DOHH2 (cell line): ENCODE data around the gene PDE4B.

Experiments used
- H3F3A ChIP-seq: fragments of 200-600 bp; sonication (generic), shearing (Covaris generic); 2 replicates; pipeline ENCODE4 v1.6.0; 2016; ENCODE audit warnings: antibody characterized with exemption, mild to moderate bottlenecking; ENCODE audit not compliant: control insufficient read depth, insufficient read depth
- H3K27ac ChIP-seq: fragments of 200-600 bp; sonication (generic); 2 replicates; pipeline ENCODE4 v1.5.1; 2014; ENCODE audit warnings: low read depth, mild to moderate bottlenecking, low read length, moderate library complexity
- H3K27me3 ChIP-seq: fragments of 200-600 bp; sonication (generic); 2 replicates; pipeline ENCODE4 v1.6.1; 2014; ENCODE audit warnings: mild to moderate bottlenecking, low read length, mixed read lengths; ENCODE audit not compliant: control insufficient read depth
- H3K36me3 ChIP-seq: fragments of 200-600 bp; sonication (generic); 2 replicates; pipeline ENCODE4 v1.6.1; 2014; ENCODE audit warnings: mild to moderate bottlenecking, low read length, moderate library complexity, mixed read lengths; ENCODE audit not compliant: control insufficient read depth
- H3K4me1 ChIP-seq: fragments of 200-600 bp; sonication (generic); 2 replicates; pipeline ENCODE4 v1.6.1; 2014; ENCODE audit warnings: mild to moderate bottlenecking, low read length, mixed read lengths; ENCODE audit not compliant: control insufficient read depth
- H3K4me2 ChIP-seq: fragments of 200-600 bp; sonication (generic); 2 replicates; pipeline ENCODE4 v1.6.0; 2014; ENCODE audit warnings: mild to moderate bottlenecking, low read length, moderate library complexity
- H3K4me3 ChIP-seq: fragments of 200-600 bp; sonication (generic); 2 replicates; pipeline ENCODE4 v1.5.1; 2014; ENCODE audit warnings: mild to moderate bottlenecking, low read length, mixed read lengths
- H3K79me2 ChIP-seq: fragments of 200-600 bp; sonication (generic); 2 replicates; pipeline ENCODE4 v1.6.1; 2014; ENCODE audit warnings: mild to moderate bottlenecking, low read length, mixed read lengths; ENCODE audit not compliant: control insufficient read depth
- H3K9me2 ChIP-seq: fragments of 200-600 bp; sonication (generic); replicated peaks from 2 replicates; pipeline ENCODE4 v1.6.1; 2014; ENCODE audit warnings: mild to moderate bottlenecking, low read length, mixed read lengths; ENCODE audit not compliant: control insufficient read depth
- H3K9me3 ChIP-seq: fragments of 200-600 bp; sonication (generic); 2 replicates; pipeline ENCODE4 v1.6.1; 2014; ENCODE audit warnings: antibody characterized with exemption, low read length, mixed read lengths; ENCODE audit not compliant: control insufficient read depth, insufficient read depth
- H4K20me1 ChIP-seq: fragments of 200-600 bp; sonication (generic); 2 replicates; pipeline ENCODE4 v1.6.0; 2014; ENCODE audit warnings: low read depth, mild to moderate bottlenecking, antibody characterized with exemption, low read length, moderate library complexity; ENCODE audit not compliant: control insufficient read depth, insufficient read depth
- CTCF ChIP-seq: fragments of 200-600 bp; sonication (generic); IDR thresholded peaks from one replicate; pipeline ENCODE4 v1.5.1; 2014; ENCODE audit warnings: antibody characterized with exemption, mild to moderate bottlenecking, low read depth, low read length; ENCODE audit not compliant: poor library complexity, severe bottlenecking
- EZH2phosphoT487 ChIP-seq: fragments of 200-600 bp; sonication (generic); IDR thresholded peaks from 2 replicates; pipeline ENCODE4 v1.6.1; 2017; ENCODE audit warnings: borderline replicate concordance, mild to moderate bottlenecking, antibody characterized with exemption, low read length, moderate library complexity, mixed read lengths

Gene PDE4B

GRCh38 chr1:65799601-65800000 is 6.9 kb downstream of the PDE4B start:
- Histone ChIP-seq H4K20me1 (no peaks in the 10 kb centered on the region), H3K79me2 (no peaks in the 10 kb centered on the region), H3F3A (no peaks in the 10 kb centered on the region), H3K27ac (no peak overlapping the region), H3K27me3 (no peaks in the 10 kb centered on the region), H3K4me1 (no peaks in the 10 kb centered on the region), H3K9me3 (no peaks in the 10 kb centered on the region), H3K36me3 (no peaks in the 10 kb centered on the region), H3K9me2 (no peaks in the 10 kb centered on the region), H3K4me2 (no peak overlapping the region), H3K4me3 (no peak overlapping the region)
- no peak for TF ChIP-seq EZH2phosphoT487
- TF ChIP-seq CTCF, result no peak

GRCh38 chr1:65804584-65804983 is 11.9 kb downstream of the PDE4B start:
- Histone ChIP-seq H3K27ac (no peak overlapping the region), H3K4me3 (no peak overlapping the region), H3K27me3 (no peaks in the 10 kb centered on the region), H3K4me1 (no peaks in the 10 kb centered on the region), H3K9me3 (no peaks in the 10 kb centered on the region), H3F3A (no peaks in the 10 kb centered on the region), H3K4me2 (no peak overlapping the region), H4K20me1 (no peaks in the 10 kb centered on the region), H3K9me2 (no peaks in the 10 kb centered on the region), H3K79me2 (no peaks in the 10 kb centered on the region), H3K36me3 (no peaks in the 10 kb centered on the region)
- no peak for TF ChIP-seq CTCF
- TF ChIP-seq EZH2phosphoT487, result no peak

GRCh38 chr1:65812065-65812464 is 19.4 kb downstream of the PDE4B start:
- no peaks in the 10 kb centered on the region for H3K9me2 ChIP-seq
- no peaks in the 10 kb centered on the region for H3K79me2 ChIP-seq
- no peak for TF ChIP-seq EZH2phosphoT487
- TF ChIP-seq CTCF, result no peak
- H4K20me1 ChIP-seq, result no peaks in the 10 kb centered on the region
- H3K4me2 ChIP-seq, result no peak overlapping the region
- no peak overlapping the region for H3K27ac ChIP-seq
- H3K9me3 ChIP-seq, result no peaks in the 10 kb centered on the region
- H3K36me3 ChIP-seq, result no peaks in the 10 kb centered on the region
- no peaks in the 10 kb centered on the region; the same call in 1 of the 2 replicates for H3K4me1 ChIP-seq
- no peaks in the 10 kb centered on the region for H3F3A ChIP-seq
- H3K4me3 ChIP-seq, result no peak overlapping the region
- H3K27me3 ChIP-seq, result no peaks in the 10 kb centered on the region

DNA sequence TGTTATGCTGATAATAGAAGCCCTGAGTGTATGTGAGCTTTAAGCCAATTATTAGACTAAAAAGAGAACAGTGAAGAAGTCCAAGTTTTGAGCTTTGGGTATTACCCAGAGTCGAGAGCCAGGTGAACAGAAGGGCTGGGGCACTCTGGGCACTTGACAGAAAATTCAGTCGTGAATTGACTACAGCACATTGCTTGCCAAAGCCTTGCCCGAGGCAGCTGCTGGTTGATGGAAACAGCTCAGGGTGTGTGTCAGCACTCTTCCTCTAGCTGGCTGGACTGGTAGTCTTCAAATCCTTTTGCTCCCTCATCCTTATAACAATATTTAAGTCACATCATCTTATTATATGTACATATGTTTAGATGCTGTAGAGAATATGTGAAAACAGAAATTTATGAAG is 21.3 kb downstream of the PDE4B start:
- TF ChIP-seq EZH2phosphoT487, result no peak
- no peak for TF ChIP-seq CTCF
- H4K20me1 ChIP-seq, result no peaks in the 10 kb centered on the region
- H3K4me1 ChIP-seq, result no peaks in the 10 kb centered on the region; the same call in 1 of the 2 replicates
- no peaks in the 10 kb centered on the region for H3K27me3 ChIP-seq
- H3K9me3 ChIP-seq, result no peaks in the 10 kb centered on the region
- H3K4me2 ChIP-seq, result no peak overlapping the region
- no peaks in the 10 kb centered on the region for H3K79me2 ChIP-seq
- H3F3A ChIP-seq, result no peaks in the 10 kb centered on the region
- H3K27ac ChIP-seq, result no peak overlapping the region
- H3K36me3 ChIP-seq, result no peaks in the 10 kb centered on the region
- H3K9me2 ChIP-seq, result no peaks in the 10 kb centered on the region
- no peak overlapping the region for H3K4me3 ChIP-seq
